Lung (tissue), 12 donors: Measurements from ENCODE around the gene CCHCR1. TPM values are rescaled to one million over a fixed set of nuclear protein-coding genes. Genes with fewer than 3 reads are reported as not detected.

Experiments
- ATAC-seq: fragments of 200-7000 bp; cut with Tn5 transposase; one replicate; pipeline ENCODE4 v1.9.1; 2020; ENCODE audit warnings: moderate number of reproducible peaks; ENCODE audit not compliant: insufficient read depth, low FRiP score
- DNase-seq, 3 donors: peaks; one replicate each; pipeline ENCODE4 v3.0.0-alpha.2; 2013 to 2017
- H3K27ac ChIP-seq, 2 donors: one replicate each; pipeline ENCODE4 v1.5.1; 2013; ENCODE audit warnings: mild to moderate bottlenecking in 2 of 2, moderate library complexity in 2 of 2, control low read depth in 1 of 2, inconsistent platforms in 1 of 2, low read depth in 1 of 2, low read length in 1 of 2
- H3K27me3 ChIP-seq, 3 donors: one replicate each; pipeline ENCODE4 v1.5.1; 2013; ENCODE audit warnings: low read length in 2 of 3; ENCODE audit not compliant: control insufficient read depth in 3 of 3, insufficient read depth in 3 of 3
- H3K36me3 ChIP-seq, 4 donors: one replicate each; pipeline ENCODE4 v1.5.1; 2013; ENCODE audit warnings: low read length in 4 of 4, mild to moderate bottlenecking in 1 of 4, moderate library complexity in 1 of 4; ENCODE audit not compliant: control insufficient read depth in 4 of 4, insufficient read depth in 4 of 4
- H3K4me1 ChIP-seq, 5 donors: one replicate each; pipeline ENCODE4 v1.5.1; 2013; ENCODE audit warnings: low read length in 5 of 5, mild to moderate bottlenecking in 2 of 5, moderate library complexity in 1 of 5; ENCODE audit not compliant: control insufficient read depth in 5 of 5, insufficient read depth in 5 of 5
- H3K4me3 ChIP-seq: one replicate; pipeline ENCODE4 v1.5.1; 2013; ENCODE audit warnings: mild to moderate bottlenecking, control low read depth, moderate library complexity
- H3K9ac ChIP-seq, 2 donors: one replicate each; pipeline ENCODE4 v1.5.1; 2013; ENCODE audit warnings: low read length in 2 of 2, control low read depth in 1 of 2; ENCODE audit not compliant: insufficient read depth in 1 of 2
- H3K9me3 ChIP-seq, 4 donors: one replicate each; pipeline ENCODE4 v1.5.1; 2013; ENCODE audit warnings: low read length in 3 of 4, mild to moderate bottlenecking in 1 of 4, moderate library complexity in 1 of 4; ENCODE audit not compliant: control insufficient read depth in 4 of 4, insufficient read depth in 3 of 4
- CTCF ChIP-seq: IDR thresholded peaks from 2 replicates; pipeline ENCODE4 v1.5.1; 2012; ENCODE audit warnings: mild to moderate bottlenecking; ENCODE audit errors: control extremely low read depth, extremely low read depth
- WGBS, 2 donors: extraction: QIAGEN DNeasy Blood & Tissue Kit; methylation state at CpG; one replicate each; pipeline ENCODE4 v1.1.7; 2013; 5-methylcytosine and 5-hydroxymethylcytosine counted together
- polyA plus RNA-seq, 2 donors: library from polyadenylated mRNA; stranded (reverse); fragments of 200-250 nt; gene quantifications; one replicate each; pipeline ENCODE4 v1.2.1, GENCODE V29; 2013
- total RNA-seq, 2 donors: library from RNA; depleted of rRNA in 1 of 2; stranded (reverse); fragments of >200 nt in 1 of 2; gene quantifications; one replicate each; pipeline ENCODE4 v1.2.1, GENCODE V29; 2014 to 2021
- donor health status: control.
- donor health status: control.
- donor health status: Bipolar disorder and iron deficiency.
- donor health status: healthy.
- donor health status: DM: yes; HTN: yes; CAD: no.

CCHCR1 gene
- total and polyA plus RNA-seq, 4 donors, result 11.0 to 32.8 (median 17.2) TPM

- ATAC-seq (no peak), DNase-seq (no peak)
- Histone ChIP-seq H3K4me3 (no peak overlapping the region), H3K4me1 (peaks cover 0 to 13% (median 5%) of the 10 kb centered on the region in 5 donors), H3K9me3 (no peaks in the 10 kb centered on the region), H3K9ac (no peak overlapping the region), H3K27me3 (no peaks in the 10 kb centered on the region), H3K27ac (no peak overlapping the region), H3K36me3 (peaks cover 0 to 17% (median 8%) of the 10 kb centered on the region in 4 donors)
- TF ChIP-seq CTCF, result no peak
- WGBS, 2 donors, result 89 to 97% methylated on average over 15 of the region's 15 CpGs
These were observed 3.2 kb downstream of the CCHCR1 start for GRCh38 chr6:31154436-31154835.

GRCh38 chr6:31152781-31153180, 4.8 kb downstream of the CCHCR1 start:
- DNase-seq (no peak), ATAC-seq (no peak)
- TF ChIP-seq CTCF, result no peak
- H3K36me3 ChIP-seq, result peaks cover 0 to 17% (median 8%) of the 10 kb centered on the region in 4 donors
- no peak overlapping the region for H3K4me3 ChIP-seq
- H3K27me3 ChIP-seq, result no peaks in the 10 kb centered on the region
- H3K9me3 ChIP-seq, result no peaks in the 10 kb centered on the region
- H3K27ac ChIP-seq, result no peak overlapping the region
- peaks cover 0 to 8% (median 3%) of the 10 kb centered on the region in 5 donors for H3K4me1 ChIP-seq
- no peak overlapping the region for H3K9ac ChIP-seq
- 93 to 95% methylated on average over 7 of the region's 7 CpGs for WGBS, 2 donors

- 92 to 96% methylated on average over 6 of the region's 6 CpGs for WGBS, 2 donors
- H3K27me3 ChIP-seq, result no peaks in the 10 kb centered on the region
- no peak for ATAC-seq
- H3K4me3 ChIP-seq, result no peak overlapping the region
- no peak for DNase-seq
- peaks cover 0 to 11% (median 9%) of the 10 kb centered on the region in 4 donors for H3K36me3 ChIP-seq
- no peaks in the 10 kb centered on the region for H3K4me1 ChIP-seq
- no peak overlapping the region for H3K9ac ChIP-seq
- H3K9me3 ChIP-seq, result no peaks in the 10 kb centered on the region
- H3K27ac ChIP-seq, result no peak overlapping the region
- no peak for TF ChIP-seq CTCF
These were observed 7.7 kb downstream of the CCHCR1 start for GRCh38 chr6:31149827-31150447.

GRCh38 chr6:31145386-31145785, 12.2 kb downstream of the CCHCR1 start:
- H3K27ac ChIP-seq, result no peak overlapping the region
- no peaks in the 10 kb centered on the region for H3K9me3 ChIP-seq
- H3K4me1 ChIP-seq, result no peaks in the 10 kb centered on the region
- no peak overlapping the region for H3K4me3 ChIP-seq
- 95 to 98% methylated on average over 10 of the region's 10 CpGs for WGBS, 2 donors
- H3K9ac ChIP-seq, result no peak overlapping the region
- no peaks in the 10 kb centered on the region for H3K27me3 ChIP-seq
- DNase-seq, result no peak
- peaks cover 0 to 20% (median 7%) of the 10 kb centered on the region in 4 donors for H3K36me3 ChIP-seq
- TF ChIP-seq CTCF, result no peak
- no peak for ATAC-seq
